H9 (cell line): Measurements from ENCODE around the gene BRMS1. TPM values are rescaled to one million over a fixed set of nuclear protein-coding genes. Genes with fewer than 3 reads are reported as not detected.

Experiments used
- DNase-seq: peaks from one replicate; pipeline ENCODE4 v3.0.0-alpha.2; 2017
- H2AFZ ChIP-seq: one replicate; pipeline ENCODE4 v1.6.1; 2013; ENCODE audit warnings: mild to moderate bottlenecking, low read length, control low read depth, moderate library complexity
- H2AK5ac ChIP-seq: 2 replicates; pipeline ENCODE4 v1.6.1; 2013; ENCODE audit warnings: low read length, control low read depth, mixed read lengths; ENCODE audit not compliant: insufficient read length
- H2BK120ac ChIP-seq: one replicate; pipeline ENCODE4 v1.6.1; 2013; ENCODE audit warnings: low read depth, mild to moderate bottlenecking, low read length, control low read depth, inconsistent platforms; ENCODE audit not compliant: poor library complexity, severe bottlenecking
- H2BK12ac ChIP-seq: 2 replicates; pipeline ENCODE4 v1.6.1; 2013; ENCODE audit warnings: low read length, control low read depth, mixed read lengths, low read depth; ENCODE audit not compliant: insufficient read length
- H2BK15ac ChIP-seq: 2 replicates; pipeline ENCODE4 v1.6.1; 2013; ENCODE audit warnings: low read depth, low read length, control low read depth
- H2BK20ac ChIP-seq: one replicate; pipeline ENCODE4 v1.6.1; 2013; ENCODE audit warnings: low read depth, mild to moderate bottlenecking, low read length, control low read depth, inconsistent platforms; ENCODE audit not compliant: poor library complexity, severe bottlenecking
- H2BK5ac ChIP-seq: 2 replicates; pipeline ENCODE4 v1.6.1; 2013; ENCODE audit warnings: low read length, control low read depth, mixed read lengths; ENCODE audit not compliant: insufficient read length
- H3K14ac ChIP-seq: 2 replicates; pipeline ENCODE4 v1.6.1; 2013; ENCODE audit warnings: low read length, control low read depth; ENCODE audit not compliant: insufficient read depth
- H3K18ac ChIP-seq: 2 replicates; pipeline ENCODE4 v1.6.1; 2013; ENCODE audit warnings: low read depth, mild to moderate bottlenecking, mixed read lengths, low read length, control low read depth; ENCODE audit not compliant: insufficient read length
- H3K23ac ChIP-seq: 2 replicates; pipeline ENCODE4 v1.6.1; 2013; ENCODE audit warnings: low read length, control low read depth, mixed read lengths, low read depth; ENCODE audit not compliant: insufficient read length
- H3K23me2 ChIP-seq: 2 replicates; pipeline ENCODE4 v1.6.1; 2013; ENCODE audit warnings: low read depth, mild to moderate bottlenecking, mixed read lengths, low read length, control low read depth; ENCODE audit not compliant: insufficient read length, poor library complexity, severe bottlenecking
- H3K27ac ChIP-seq: 2 replicates; pipeline ENCODE4 v1.5.1; 2013; ENCODE audit warnings: low read length, control low read depth, mixed read lengths, low read depth; ENCODE audit not compliant: insufficient read length
- H3K27me3 ChIP-seq: 2 replicates; pipeline ENCODE4 v1.6.1; 2013; ENCODE audit warnings: low read length, control low read depth, inconsistent platforms; ENCODE audit not compliant: insufficient read depth
- H3K4ac ChIP-seq: 2 replicates; pipeline ENCODE4 v1.6.1; 2013; ENCODE audit warnings: low read depth, mild to moderate bottlenecking, control low read depth, inconsistent platforms, low read length, moderate library complexity
- H3K4me1 ChIP-seq: 2 replicates; pipeline ENCODE4 v1.6.1; 2013; ENCODE audit warnings: low read length, control low read depth, inconsistent platforms; ENCODE audit not compliant: insufficient read depth
- H3K4me2 ChIP-seq: 2 replicates; pipeline ENCODE4 v1.6.1; 2013; ENCODE audit warnings: low read length, control low read depth, mixed read lengths; ENCODE audit not compliant: insufficient read length, insufficient read depth
- H3K56ac ChIP-seq: 2 replicates; pipeline ENCODE4 v1.6.1; 2013; ENCODE audit warnings: low read depth, mild to moderate bottlenecking, mixed read lengths, low read length, control low read depth; ENCODE audit not compliant: insufficient read length
- H3K79me1 ChIP-seq: 2 replicates; pipeline ENCODE4 v1.6.1; 2013; ENCODE audit warnings: low read depth, mild to moderate bottlenecking, moderate library complexity, low read length, control low read depth, inconsistent platforms; ENCODE audit not compliant: insufficient read depth, poor library complexity, severe bottlenecking
- H3K79me2 ChIP-seq: 2 replicates; pipeline ENCODE4 v1.6.1; 2013; ENCODE audit warnings: low read length, control low read depth, inconsistent platforms; ENCODE audit not compliant: insufficient read depth
- H3K9ac ChIP-seq: 2 replicates; pipeline ENCODE4 v1.6.1; 2013; ENCODE audit warnings: low read length, control low read depth, mixed read lengths; ENCODE audit not compliant: insufficient read length; ENCODE audit errors: extremely low read depth
- H3K9me3 ChIP-seq: one replicate; pipeline ENCODE4 v1.6.1; 2013; ENCODE audit warnings: low read depth, low read length, inconsistent platforms; ENCODE audit not compliant: control insufficient read depth
- H3T11ph ChIP-seq: one replicate; pipeline ENCODE4 v1.6.1; 2013; ENCODE audit warnings: mild to moderate bottlenecking, low read length, control low read depth, inconsistent platforms
- H4K20me1 ChIP-seq: one replicate; pipeline ENCODE4 v1.6.1; 2013; ENCODE audit not compliant: control insufficient read depth, insufficient read length, insufficient read depth
- H4K5ac ChIP-seq: 2 replicates; pipeline ENCODE4 v1.6.1; 2013; ENCODE audit warnings: low read depth, mild to moderate bottlenecking, mixed read lengths, low read length, control low read depth; ENCODE audit not compliant: insufficient read length
- H4K8ac ChIP-seq: replicated peaks from 2 replicates; pipeline ENCODE4 v1.6.1; 2013; ENCODE audit warnings: low read length, control low read depth, mixed read lengths, low read depth; ENCODE audit not compliant: insufficient read length
- H4K91ac ChIP-seq: 2 replicates; pipeline ENCODE4 v1.6.1; 2013; ENCODE audit warnings: low read depth, mild to moderate bottlenecking, moderate library complexity, mixed read lengths, low read length, control low read depth; ENCODE audit not compliant: insufficient read length
- H3K27ac Mint-ChIP-seq, 3 experiments: 2 replicates in 2 of 3; 3 replicates in 1 of 3; pipeline ENCODE4 v1.8.0; 2020 to 2021; ENCODE audit warnings: mixed read lengths in 3 of 3, mild to moderate bottlenecking in 1 of 3, moderate library complexity in 1 of 3
- H3K27me3 Mint-ChIP-seq: 2 replicates; pipeline ENCODE4 v1.8.0; 2021; ENCODE audit warnings: low read depth, mild to moderate bottlenecking, moderate library complexity, mixed read lengths
- H3K36me3 Mint-ChIP-seq, 3 experiments: 2 replicates in 2 of 3; 3 replicates in 1 of 3; pipeline ENCODE4 v1.8.0; 2020 to 2021; ENCODE audit warnings: low read depth in 3 of 3, mixed read lengths in 3 of 3; ENCODE audit not compliant: insufficient read depth in 1 of 3
- H3K4me1 Mint-ChIP-seq, 2 experiments: 2 replicates each; pipeline ENCODE4 v1.8.0; 2020; ENCODE audit warnings: mixed read lengths in 2 of 2
- H3K4me3 Mint-ChIP-seq, 2 experiments: 2 replicates in 1 of 2; 3 replicates in 1 of 2; pipeline ENCODE4 v1.8.0; 2020 to 2021; ENCODE audit warnings: mild to moderate bottlenecking in 2 of 2, mixed read lengths in 2 of 2, moderate library complexity in 1 of 2
- H3K9me3 Mint-ChIP-seq, 2 experiments: 2 replicates in 1 of 2; 3 replicates in 1 of 2; pipeline ENCODE4 v1.8.0; 2020; ENCODE audit warnings: mild to moderate bottlenecking in 2 of 2, mixed read lengths in 2 of 2, moderate library complexity in 1 of 2
- WGBS: extraction: QIAGEN DNeasy Blood & Tissue Kit; methylation state at CpG from one replicate; pipeline ENCODE4 v1.1.7; 2013; ENCODE audit warnings: missing lambda C conversion rate, low lambda C conversion rate, mixed read lengths; ENCODE audit not compliant: insufficient read length; ENCODE audit errors: extremely low coverage; 5-methylcytosine and 5-hydroxymethylcytosine counted together
- total RNA-seq: library from RNA; stranded (reverse); gene quantifications from 2 replicates; pipeline ENCODE4 v1.2.1, GENCODE V29; 2021
- TF ChIP-seq, protein P1 (sequence below): fragments of 200-600 bp; sonication (generic); conservative IDR thresholded peaks from 3 replicates; pipeline ENCODE4 v1.8.0; 2021; ENCODE audit warnings: antibody characterized with exemption, mild to moderate bottlenecking

BRMS1 gene
- total RNA-seq, 1 experiment from 2014 or later, result 50.1 TPM

DNA sequence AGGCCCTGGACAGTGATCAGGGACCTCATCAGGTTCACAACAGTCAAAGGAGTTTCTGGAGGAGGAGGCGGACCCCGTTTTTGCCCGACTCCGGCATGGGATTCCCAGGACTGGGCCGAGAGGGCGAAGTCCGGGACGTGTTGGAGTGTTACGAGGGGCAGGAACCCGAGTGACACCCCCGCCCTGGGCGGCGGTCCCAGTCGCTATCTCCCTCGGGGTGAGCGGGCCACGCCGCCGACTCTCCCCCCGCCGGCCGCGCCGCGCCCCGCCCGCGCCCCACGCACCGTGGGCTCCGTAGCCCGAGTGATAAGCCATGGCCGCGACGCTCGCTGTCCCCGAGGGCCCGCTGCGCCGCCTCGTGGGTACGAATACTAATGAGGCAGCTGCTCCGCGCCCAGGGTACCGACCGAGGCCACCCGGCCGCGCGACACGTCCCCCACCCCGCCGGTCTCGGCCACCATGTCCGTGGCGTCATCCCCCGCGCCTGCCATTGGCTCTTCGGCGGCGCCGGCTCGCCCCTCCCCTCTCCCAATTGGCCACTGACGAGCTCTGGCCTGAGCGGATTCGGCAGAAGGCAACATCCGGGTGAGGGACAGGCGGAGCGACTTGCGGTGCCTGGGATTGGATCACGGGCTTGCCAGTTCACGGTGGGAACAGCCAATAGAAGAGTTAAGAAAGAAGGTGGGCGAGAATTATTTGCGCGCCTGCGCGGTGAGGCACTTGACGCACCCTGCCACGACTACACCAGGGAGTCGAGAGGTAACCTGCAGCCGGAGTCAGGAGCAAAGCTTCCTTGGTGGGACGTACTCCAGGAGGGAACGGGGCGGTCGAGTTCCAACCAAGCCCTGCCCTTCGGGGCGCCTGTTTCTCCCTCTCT, 56.0 kb downstream of the BRMS1 start, which contains the start of gene YIF1A:
TSS of gene YIF1A (minus strand) at position 473 of the 877 bp plus-strand sequence. CDS start at position 315, 158 bp downstream.
- H3K79me1 ChIP-seq, result no peaks in the 10 kb centered on the region
- no peak within 1 kb of the TSS for H3K27ac ChIP-seq
- H2BK20ac ChIP-seq, result no peak within 1 kb of the TSS
- no peak within 1 kb of the TSS for H3K18ac ChIP-seq
- no peak within 1 kb of the TSS for H4K8ac ChIP-seq
- peaks cover 37% of the 10 kb centered on the region for H3K27me3 Mint-ChIP-seq
- no peak within 1 kb of the TSS for H4K5ac ChIP-seq
- no peak within 1 kb of the TSS for H3K23ac ChIP-seq
- DNase-seq, result peak; percentile 100
- H3K4me1 ChIP-seq, result peaks cover 6% of the 10 kb centered on the region
- H3K23me2 ChIP-seq, result peaks cover 13% of the 10 kb centered on the region
- no peak within 1 kb of the TSS for H4K91ac ChIP-seq
- no peak within 1 kb of the TSS for H2BK15ac ChIP-seq
- peaks cover 2 to 9% (median 6%) of the 10 kb centered on the region in 3 experiments; a peak in 6 of 7 replicates for H3K36me3 Mint-ChIP-seq
- H2BK120ac ChIP-seq, result no peak within 1 kb of the TSS
- H2BK12ac ChIP-seq, result no peak within 1 kb of the TSS
- no peak within 1 kb of the TSS for H3K56ac ChIP-seq
- no CpG with 5 or more reads among the region's 87 CpGs for WGBS
- H4K20me1 ChIP-seq, result no peaks in the 10 kb centered on the region
- no peak within 1 kb of the TSS for H2AK5ac ChIP-seq
- peaks cover 18 to 23% of the 10 kb centered on the region in 2 experiments for H3K4me1 Mint-ChIP-seq
- peak within 1 kb of the TSS; percentile 93 to 96 (median 95) for H3K27ac Mint-ChIP-seq
- H2AFZ ChIP-seq, result no peak within 1 kb of the TSS
- no peak within 1 kb of the TSS for H2BK5ac ChIP-seq
- peaks cover 8% of the 10 kb centered on the region; the same call in 1 of the 2 replicates for H3K27me3 ChIP-seq
- peak within 1 kb of the TSS; percentile 93 for H3K4me2 ChIP-seq
- TF ChIP-seq, protein P1, sequence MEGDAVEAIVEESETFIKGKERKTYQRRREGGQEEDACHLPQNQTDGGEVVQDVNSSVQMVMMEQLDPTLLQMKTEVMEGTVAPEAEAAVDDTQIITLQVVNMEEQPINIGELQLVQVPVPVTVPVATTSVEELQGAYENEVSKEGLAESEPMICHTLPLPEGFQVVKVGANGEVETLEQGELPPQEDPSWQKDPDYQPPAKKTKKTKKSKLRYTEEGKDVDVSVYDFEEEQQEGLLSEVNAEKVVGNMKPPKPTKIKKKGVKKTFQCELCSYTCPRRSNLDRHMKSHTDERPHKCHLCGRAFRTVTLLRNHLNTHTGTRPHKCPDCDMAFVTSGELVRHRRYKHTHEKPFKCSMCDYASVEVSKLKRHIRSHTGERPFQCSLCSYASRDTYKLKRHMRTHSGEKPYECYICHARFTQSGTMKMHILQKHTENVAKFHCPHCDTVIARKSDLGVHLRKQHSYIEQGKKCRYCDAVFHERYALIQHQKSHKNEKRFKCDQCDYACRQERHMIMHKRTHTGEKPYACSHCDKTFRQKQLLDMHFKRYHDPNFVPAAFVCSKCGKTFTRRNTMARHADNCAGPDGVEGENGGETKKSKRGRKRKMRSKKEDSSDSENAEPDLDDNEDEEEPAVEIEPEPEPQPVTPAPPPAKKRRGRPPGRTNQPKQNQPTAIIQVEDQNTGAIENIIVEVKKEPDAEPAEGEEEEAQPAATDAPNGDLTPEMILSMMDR, result no peak
- H3K9ac ChIP-seq, result peak within 1 kb of the TSS; percentile 72
- no peaks in the 10 kb centered on the region; a peak in 1 of 5 replicates for H3K9me3 Mint-ChIP-seq
- H3T11ph ChIP-seq, result no peak within 1 kb of the TSS
- peaks cover 1% of the 10 kb centered on the region; the same call in 1 of the 2 replicates for H3K79me2 ChIP-seq
- no peak within 1 kb of the TSS for H3K4ac ChIP-seq
- H3K14ac ChIP-seq, result peak within 1 kb of the TSS; percentile 83
- H3K4me3 Mint-ChIP-seq, result peak within 1 kb of the TSS; percentile 86 to 91
- no peaks in the 10 kb centered on the region for H3K9me3 ChIP-seq
